IPS-15b (cell line): ENCODE data around the gene GLI3.

Experiments used
- H3K27me3 ChIP-seq: one replicate; pipeline ENCODE4 v1.6.1; 2013; ENCODE audit warnings: low read length; ENCODE audit not compliant: control insufficient read depth, insufficient read depth
- H3K36me3 ChIP-seq: one replicate; pipeline ENCODE4 v1.6.1; 2013; ENCODE audit warnings: low read length; ENCODE audit not compliant: control insufficient read depth, insufficient read depth
- H3K4me1 ChIP-seq: one replicate; pipeline ENCODE4 v1.6.1; 2013; ENCODE audit warnings: mild to moderate bottlenecking, low read length; ENCODE audit not compliant: control insufficient read depth, insufficient read depth
- H3K4me3 ChIP-seq: one replicate; pipeline ENCODE4 v1.5.1; 2013; ENCODE audit warnings: low read depth, low read length
- H3K9ac ChIP-seq: one replicate; pipeline ENCODE4 v1.6.1; 2013; ENCODE audit warnings: low read depth, mild to moderate bottlenecking, low read length
- H3K9me3 ChIP-seq: one replicate; pipeline ENCODE4 v1.6.1; 2013; ENCODE audit warnings: mild to moderate bottlenecking, low read length; ENCODE audit not compliant: control insufficient read depth, insufficient read depth

Gene GLI3

GRCh38 chr7:42236976-42237810 lies at the start of gene GLI3:
Gene GLI3, minus strand, starts transcription at chr7:42237209. Its CDS starts 13,956 bp downstream, at chr7:42223253.
- H3K4me1 ChIP-seq, result peaks cover 15% of the 10 kb centered on the region
- no peaks in the 10 kb centered on the region for H3K36me3 ChIP-seq
- H3K9ac ChIP-seq, result peak within 1 kb of the TSS; percentile 71
- H3K4me3 ChIP-seq, result peak within 1 kb of the TSS; percentile 74
- no peaks in the 10 kb centered on the region for H3K9me3 ChIP-seq
- peaks cover 27% of the 10 kb centered on the region for H3K27me3 ChIP-seq

- Histone ChIP-seq H3K9ac (no peak overlapping the region), H3K4me3 (no peak overlapping the region), H3K4me1 (no peaks in the 10 kb centered on the region), H3K27me3 (no peaks in the 10 kb centered on the region), H3K9me3 (no peaks in the 10 kb centered on the region), H3K36me3 (no peaks in the 10 kb centered on the region)
Measured at GRCh38 chr7:42285383-42285824, 48.4 kb upstream of the GLI3 start.

GRCh38 chr7:42283553-42283952 lies 46.5 kb upstream of the GLI3 start:
- H3K9me3 ChIP-seq, result no peaks in the 10 kb centered on the region
- no peaks in the 10 kb centered on the region for H3K27me3 ChIP-seq
- no peak overlapping the region for H3K9ac ChIP-seq
- H3K36me3 ChIP-seq, result no peaks in the 10 kb centered on the region
- H3K4me1 ChIP-seq, result no peaks in the 10 kb centered on the region
- H3K4me3 ChIP-seq, result no peak overlapping the region

GRCh38 chr7:42278344-42278743 lies 41.3 kb upstream of the GLI3 start:
- Histone ChIP-seq H3K36me3 (no peaks in the 10 kb centered on the region), H3K9ac (no peak overlapping the region), H3K4me1 (no peaks in the 10 kb centered on the region), H3K27me3 (no peaks in the 10 kb centered on the region), H3K4me3 (no peak overlapping the region), H3K9me3 (no peaks in the 10 kb centered on the region)

- no peaks in the 10 kb centered on the region for H3K36me3 ChIP-seq
- H3K4me1 ChIP-seq, result no peaks in the 10 kb centered on the region
- no peak overlapping the region for H3K4me3 ChIP-seq
- no peaks in the 10 kb centered on the region for H3K9me3 ChIP-seq
- H3K9ac ChIP-seq, result no peak overlapping the region
- H3K27me3 ChIP-seq, result no peaks in the 10 kb centered on the region
Measured at GRCh38 chr7:42274053-42274452, 37.0 kb upstream of the GLI3 start.

- no peak overlapping the region for H3K4me3 ChIP-seq
- H3K4me1 ChIP-seq, result no peaks in the 10 kb centered on the region
- no peak overlapping the region for H3K9ac ChIP-seq
Measured at GRCh38 chr7:42272793-42273665, 36.0 kb upstream of the GLI3 start.

GRCh38 chr7:42269161-42269560 lies 32.2 kb upstream of the GLI3 start:
- H3K4me1 ChIP-seq, result no peaks in the 10 kb centered on the region
- H3K36me3 ChIP-seq, result no peaks in the 10 kb centered on the region
- no peaks in the 10 kb centered on the region for H3K27me3 ChIP-seq
- H3K9me3 ChIP-seq, result no peaks in the 10 kb centered on the region
- no peak overlapping the region for H3K4me3 ChIP-seq
- no peak overlapping the region for H3K9ac ChIP-seq

More at GRCh38 chr7:42272793-42273665, 36.0 kb upstream of the GLI3 start:
- Histone ChIP-seq H3K9me3 (no peaks in the 10 kb centered on the region), H3K27me3 (no peaks in the 10 kb centered on the region), H3K36me3 (no peaks in the 10 kb centered on the region)

GRCh38 chr7:42264702-42265101 lies 27.7 kb upstream of the GLI3 start:
- no peaks in the 10 kb centered on the region for H3K9me3 ChIP-seq
- no peaks in the 10 kb centered on the region for H3K36me3 ChIP-seq
- H3K4me3 ChIP-seq, result no peak overlapping the region
- no peaks in the 10 kb centered on the region for H3K27me3 ChIP-seq
- H3K9ac ChIP-seq, result no peak overlapping the region
- H3K4me1 ChIP-seq, result peaks cover 3% of the 10 kb centered on the region

GRCh38 chr7:42263971-42264370 lies 27.0 kb upstream of the GLI3 start:
- Histone ChIP-seq H3K4me3 (no peak overlapping the region), H3K4me1 (peaks cover 3% of the 10 kb centered on the region), H3K9me3 (no peaks in the 10 kb centered on the region), H3K9ac (no peak overlapping the region), H3K36me3 (no peaks in the 10 kb centered on the region), H3K27me3 (no peaks in the 10 kb centered on the region)

GRCh38 chr7:42262964-42263363 lies 26.0 kb upstream of the GLI3 start:
- Histone ChIP-seq H3K36me3 (no peaks in the 10 kb centered on the region), H3K4me1 (peaks cover 3% of the 10 kb centered on the region), H3K4me3 (no peak overlapping the region), H3K27me3 (no peaks in the 10 kb centered on the region), H3K9me3 (no peaks in the 10 kb centered on the region), H3K9ac (no peak overlapping the region)

- Histone ChIP-seq H3K27me3 (no peaks in the 10 kb centered on the region), H3K4me3 (no peak overlapping the region), H3K36me3 (no peaks in the 10 kb centered on the region), H3K4me1 (no peaks in the 10 kb centered on the region), H3K9me3 (no peaks in the 10 kb centered on the region), H3K9ac (no peak overlapping the region)
Measured at GRCh38 chr7:42254217-42254616, 17.2 kb upstream of the GLI3 start.
